ENCODE results near the gene FAM89B.
A peak's percentile ranks its signal among the peaks of the same experiment; 100 is the strongest.
"Not testable (repeated sequence)": the region's sequence is repeated elsewhere in the genome, so short reads cannot be mapped to it uniquely, and the experiment has no call there.

FAM89B gene

DNA sequence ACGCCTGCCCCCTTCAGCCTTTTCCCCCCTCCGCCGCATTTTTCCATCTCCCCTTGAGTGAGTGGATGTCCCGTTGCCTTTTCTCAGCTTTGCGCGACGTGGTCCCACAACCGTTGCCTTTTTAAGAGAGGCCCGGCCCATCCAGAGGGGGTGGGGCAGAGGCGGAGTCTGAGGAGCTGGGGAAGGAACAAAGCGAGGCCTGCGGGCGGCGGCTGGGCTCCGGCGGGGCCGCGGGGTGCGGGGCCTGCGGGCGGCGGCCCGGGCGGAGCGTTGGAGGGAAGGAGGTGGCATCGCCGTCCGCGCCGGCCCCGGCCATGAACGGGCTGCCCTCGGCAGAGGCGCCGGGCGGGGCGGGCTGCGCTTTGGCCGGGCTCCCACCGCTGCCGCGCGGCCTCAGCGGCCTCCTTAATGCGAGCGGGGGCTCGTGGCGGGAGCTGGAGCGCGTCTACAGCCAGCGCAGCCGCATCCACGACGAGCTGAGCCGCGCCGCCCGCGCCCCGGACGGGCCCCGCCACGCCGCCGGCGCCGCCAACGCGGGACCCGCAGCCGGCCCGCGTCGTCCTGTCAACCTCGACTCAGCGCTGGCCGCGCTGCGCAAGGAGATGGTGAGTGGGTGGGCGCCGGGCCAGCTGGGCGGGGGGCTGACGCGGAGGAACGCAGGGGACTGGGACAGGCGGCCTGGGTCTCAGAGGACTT, at the start of gene FAM89B:
Gene FAM89B, plus strand, starts transcription at position 183 of the 696 bp plus-strand sequence. Its CDS starts 132 bp downstream, at position 315.
- peak within 1 kb of the TSS; percentile 78 for H3K4me3 ChIP-seq (ENCODE audit: low read depth, low read length)
- TF ChIP-seq, protein P1, sequence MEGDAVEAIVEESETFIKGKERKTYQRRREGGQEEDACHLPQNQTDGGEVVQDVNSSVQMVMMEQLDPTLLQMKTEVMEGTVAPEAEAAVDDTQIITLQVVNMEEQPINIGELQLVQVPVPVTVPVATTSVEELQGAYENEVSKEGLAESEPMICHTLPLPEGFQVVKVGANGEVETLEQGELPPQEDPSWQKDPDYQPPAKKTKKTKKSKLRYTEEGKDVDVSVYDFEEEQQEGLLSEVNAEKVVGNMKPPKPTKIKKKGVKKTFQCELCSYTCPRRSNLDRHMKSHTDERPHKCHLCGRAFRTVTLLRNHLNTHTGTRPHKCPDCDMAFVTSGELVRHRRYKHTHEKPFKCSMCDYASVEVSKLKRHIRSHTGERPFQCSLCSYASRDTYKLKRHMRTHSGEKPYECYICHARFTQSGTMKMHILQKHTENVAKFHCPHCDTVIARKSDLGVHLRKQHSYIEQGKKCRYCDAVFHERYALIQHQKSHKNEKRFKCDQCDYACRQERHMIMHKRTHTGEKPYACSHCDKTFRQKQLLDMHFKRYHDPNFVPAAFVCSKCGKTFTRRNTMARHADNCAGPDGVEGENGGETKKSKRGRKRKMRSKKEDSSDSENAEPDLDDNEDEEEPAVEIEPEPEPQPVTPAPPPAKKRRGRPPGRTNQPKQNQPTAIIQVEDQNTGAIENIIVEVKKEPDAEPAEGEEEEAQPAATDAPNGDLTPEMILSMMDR (IDR thresholded peaks at IDR 0.05; ENCODE audit: low read depth, low read length): no peak
- TF ChIP-seq MYC (IDR thresholded peaks at IDR 0.05; ENCODE audit: low read depth, low read length) (peak; percentile 49), POLR2A (IDR thresholded peaks at IDR 0.05; ENCODE audit: extremely low read depth, insufficient read length) (peak; percentile 24), MAX (IDR thresholded peaks at IDR 0.05; ENCODE audit: low read depth, low read length) (no peak)
- peak; percentile 92 for DNase-seq (ENCODE audit: low read depth)

- TF ChIP-seq MAX (IDR thresholded peaks at IDR 0.05; ENCODE audit: low read depth, low read length): peak; percentile 16; the same call in 1 of the 2 replicates
- H3K4me3 ChIP-seq (ENCODE audit: low read depth, low read length): not testable (repeated sequence)
- DNase-seq (ENCODE audit: low read depth): peak; percentile 85
These were observed 49.4 kb upstream of the FAM89B start for GRCh38 chr11:65522718-65523630.

- H3K4me3 ChIP-seq (ENCODE audit: low read depth, low read length); DNase-seq (ENCODE audit: low read depth): not testable (repeated sequence)
These were observed 48.7 kb upstream of the FAM89B start for GRCh38 chr11:65523631-65523968.

DNA sequence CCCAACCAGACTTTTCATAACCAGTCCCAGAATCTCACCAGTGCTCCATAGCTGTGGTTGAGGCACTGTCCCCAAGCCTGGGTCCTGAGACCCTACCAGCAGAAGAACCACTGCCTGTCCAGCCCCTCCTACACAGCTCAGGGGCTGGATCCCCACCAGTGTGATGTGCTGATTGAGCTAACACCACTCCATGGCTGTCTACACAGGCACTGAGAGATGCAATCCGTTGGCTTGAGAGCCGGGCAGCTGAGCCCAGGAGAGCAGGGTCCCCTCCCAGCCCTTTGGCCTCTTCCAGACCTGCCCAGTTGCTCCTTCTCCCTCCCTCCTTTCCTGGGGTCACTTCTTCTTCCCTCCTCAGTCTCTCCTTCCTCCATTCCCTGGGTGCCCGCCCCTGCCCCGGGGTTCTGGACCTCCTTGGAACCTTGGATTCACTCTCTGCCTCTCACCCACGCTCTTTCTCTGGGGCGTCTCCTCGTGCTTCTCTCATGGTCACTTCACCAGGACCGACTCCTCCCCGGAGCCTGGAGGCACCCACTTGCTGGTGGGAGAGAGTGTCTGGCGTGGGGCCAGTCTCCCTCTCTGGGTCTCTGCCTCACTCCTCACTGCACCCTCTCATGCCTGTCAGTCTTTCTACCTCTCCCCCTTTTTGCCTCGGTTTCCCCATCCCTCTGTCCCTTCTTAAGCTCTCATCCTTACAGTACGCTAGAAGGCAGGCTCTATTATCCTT, 48.2 kb upstream of the FAM89B start:
- no peak for DNase-seq (ENCODE audit: low read depth)
- TF ChIP-seq POLR2A (IDR thresholded peaks at IDR 0.05; ENCODE audit: extremely low read depth, insufficient read length): no peak
- TF ChIP-seq, protein P1 (IDR thresholded peaks at IDR 0.05; ENCODE audit: low read depth, low read length): no peak
- no peak for TF ChIP-seq MAX (IDR thresholded peaks at IDR 0.05; ENCODE audit: low read depth, low read length)
- peak overlapping the region; percentile 44 for H3K4me3 ChIP-seq (ENCODE audit: low read depth, low read length)

DNA sequence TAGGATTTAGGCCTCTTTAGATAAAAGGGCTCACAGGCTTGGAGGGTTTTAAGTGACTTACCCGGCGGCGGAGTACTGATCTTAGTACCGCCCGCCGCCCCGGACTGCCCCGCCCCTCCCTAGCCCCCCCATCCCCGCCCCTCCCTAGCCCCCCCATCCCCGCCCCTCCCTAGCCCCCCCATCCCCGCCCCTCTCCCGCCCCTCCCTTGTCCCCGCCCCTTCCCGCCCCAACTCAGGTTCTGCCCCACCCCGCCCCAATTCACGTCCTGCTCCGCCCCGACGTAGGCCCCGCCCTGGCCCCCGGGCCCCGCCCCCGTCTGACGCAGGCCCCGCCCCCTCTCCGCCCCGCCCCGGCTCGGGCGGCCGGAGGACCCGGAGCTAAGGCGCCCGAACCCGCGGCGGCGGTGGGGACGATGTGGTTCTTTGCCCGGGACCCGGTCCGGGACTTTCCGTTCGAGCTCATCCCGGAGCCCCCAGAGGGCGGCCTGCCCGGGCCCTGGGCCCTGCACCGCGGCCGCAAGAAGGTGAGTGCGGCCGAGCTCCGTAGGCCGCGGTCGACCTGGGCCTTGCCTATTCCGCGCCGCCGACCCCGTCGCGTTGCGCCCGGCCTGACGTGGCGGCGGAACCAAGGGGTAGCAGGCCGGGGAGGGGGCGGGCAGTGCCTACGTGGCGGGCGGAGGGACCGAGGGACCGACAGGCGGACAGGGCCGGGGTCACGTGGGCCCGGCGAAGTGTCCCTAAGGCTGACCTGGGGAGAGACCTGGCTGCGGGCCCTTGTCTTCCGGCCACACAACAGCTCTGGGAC, 47.4 kb upstream of the FAM89B start, which contains the start of gene SCYL1:
Gene SCYL1, plus strand, starts transcription at position 343 of the 805 bp plus-strand sequence. Its CDS starts 71 bp downstream, at position 414.
- DNase-seq (ENCODE audit: low read depth): peak; percentile 79
- H3K4me3 ChIP-seq (ENCODE audit: low read depth, low read length): peak within 1 kb of the TSS; percentile 78
- TF ChIP-seq MYC (IDR thresholded peaks at IDR 0.05; ENCODE audit: low read depth, low read length): no peak
- no peak for TF ChIP-seq MAX (IDR thresholded peaks at IDR 0.05; ENCODE audit: low read depth, low read length)
- peak; percentile 69 for TF ChIP-seq POLR2A (IDR thresholded peaks at IDR 0.05; ENCODE audit: extremely low read depth, insufficient read length)

DNA sequence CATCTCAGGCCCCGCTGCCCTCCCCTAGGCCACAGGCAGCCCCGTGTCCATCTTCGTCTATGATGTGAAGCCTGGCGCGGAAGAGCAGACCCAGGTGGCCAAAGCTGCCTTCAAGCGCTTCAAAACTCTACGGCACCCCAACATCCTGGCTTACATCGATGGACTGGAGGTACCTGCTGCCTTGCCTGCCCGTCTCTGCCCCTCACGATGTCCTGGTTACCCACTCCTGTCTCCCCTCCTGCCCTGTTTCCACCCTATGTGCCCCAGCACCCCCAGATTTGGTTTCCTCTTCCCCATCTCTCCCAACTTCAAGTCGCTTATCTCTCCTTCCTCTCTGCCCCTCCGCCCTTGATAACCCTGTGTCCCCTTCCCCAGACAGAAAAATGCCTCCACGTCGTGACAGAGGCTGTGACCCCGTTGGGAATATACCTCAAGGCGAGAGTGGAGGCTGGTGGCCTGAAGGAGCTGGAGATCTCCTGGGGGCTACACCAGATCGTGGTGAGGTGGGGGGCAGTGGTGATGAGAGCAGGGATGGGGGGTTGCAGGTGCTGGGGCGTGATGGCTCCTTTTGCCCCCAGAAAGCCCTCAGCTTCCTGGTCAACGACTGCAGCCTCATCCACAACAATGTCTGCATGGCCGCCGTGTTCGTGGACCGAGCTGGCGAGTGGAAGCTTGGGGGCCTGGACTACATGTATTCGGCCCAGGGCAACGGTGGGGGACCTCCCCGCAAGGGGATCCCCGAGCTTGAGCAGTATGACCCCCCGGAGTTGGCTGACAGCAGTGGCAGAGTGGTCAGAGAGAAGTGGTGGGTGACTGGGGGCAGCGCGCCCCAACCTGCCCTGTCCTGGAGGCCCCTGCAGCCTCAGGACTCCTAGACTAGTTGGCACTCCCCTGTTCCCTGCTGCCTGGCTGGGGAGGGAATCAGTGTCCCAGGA, 46.5 kb upstream of the FAM89B start:
- H3K4me3 ChIP-seq (ENCODE audit: low read depth, low read length): peak overlapping the region; percentile 78
- TF ChIP-seq POLR2A (IDR thresholded peaks at IDR 0.05; ENCODE audit: extremely low read depth, insufficient read length) (no peak), MAX (IDR thresholded peaks at IDR 0.05; ENCODE audit: low read depth, low read length) (peak; percentile 45; the same call in 1 of the 2 replicates), MYC (IDR thresholded peaks at IDR 0.05; ENCODE audit: low read depth, low read length) (no peak)
- DNase-seq (ENCODE audit: low read depth): no peak

Data from NB4 (cell line).